Fibroblast of villous mesenchyme (primary cell): ENCODE measurements around the gene MRPL27. TPM values are rescaled to one million over a fixed set of nuclear protein-coding genes. Genes with fewer than 3 reads are reported as not detected.
"Not testable (repeated sequence)": the region's sequence is repeated elsewhere in the genome, so short reads cannot be mapped to it uniquely, and the experiment has no call there.

ENCODE experiments used
- DNase-seq: peaks from one replicate; pipeline ENCODE4 v3.0.0-alpha.2; 2010; ENCODE audit warnings: low read depth
- H3K4me3 ChIP-seq: 2 replicates; pipeline ENCODE4 v1.5.1; 2011; ENCODE audit warnings: low read depth, mild to moderate bottlenecking, low read length
- CTCF ChIP-seq: IDR thresholded peaks from 2 replicates; pipeline ENCODE4 v1.5.1; 2012; ENCODE audit warnings: low read depth, mild to moderate bottlenecking, low read length; ENCODE audit not compliant: insufficient read depth
- total RNA-seq: library from RNA; depleted of rRNA; stranded (reverse); fragments of >200 nt; gene quantifications from 2 replicates; pipeline ENCODE4 v1.2.3, GENCODE V29; 2012

Gene MRPL27
- 55.7 and 63.0 TPM in 2 replicates for total RNA-seq

- H3K4me3 ChIP-seq = peak within 1 kb of the TSS; percentile 94
- no peak for TF ChIP-seq CTCF
Measured at GRCh38 chr17:50372758-50373556, at the start of gene MRPL27, which contains the start of gene EME1. MRPL27 (minus strand) TSS chr17:50373184; CDS start chr17:50373170, 14 bp downstream. EME1 (plus strand) TSS chr17:50373229; CDS start chr17:50375209, 1,980 bp downstream.

GRCh38 chr17:50422738-50423137, 49.8 kb upstream of the MRPL27 start:
- TF ChIP-seq CTCF = no peak
- DNase-seq = no peak
- H3K4me3 ChIP-seq = no peak overlapping the region

More at GRCh38 chr17:50372758-50373556, at the start of gene MRPL27, which contains the start of gene EME1:
- peak; percentile 83 for DNase-seq

- DNase-seq = peak; percentile 34
- H3K4me3 ChIP-seq = peak overlapping the region; percentile 32
- no peak for TF ChIP-seq CTCF
Measured at GRCh38 chr17:50421308-50422051, 48.5 kb upstream of the MRPL27 start.

GRCh38 chr17:50420419-50421112, 47.6 kb upstream of the MRPL27 start:
- peak; percentile 55 for DNase-seq
- no peak overlapping the region for H3K4me3 ChIP-seq
- no peak for TF ChIP-seq CTCF

- DNase-seq, H3K4me3 ChIP-seq: not testable (repeated sequence)
Measured at GRCh38 chr17:50419577-50419976, 46.6 kb upstream of the MRPL27 start.

- TF ChIP-seq CTCF = no peak
- no peak overlapping the region for H3K4me3 ChIP-seq
- no peak for DNase-seq
Measured at GRCh38 chr17:50414808-50415207, 41.8 kb upstream of the MRPL27 start.

- TF ChIP-seq CTCF = no peak
- H3K4me3 ChIP-seq = no peak overlapping the region
Measured at GRCh38 chr17:50412188-50412732, 39.3 kb upstream of the MRPL27 start.

More at GRCh38 chr17:50412188-50412732, 39.3 kb upstream of the MRPL27 start:
- DNase-seq = no peak
